DND-41 (cell line): ENCODE measurements around the gene VSX1.

Experiments
- EZH2 ChIP-seq: IDR thresholded peaks from 3 replicates; pipeline ENCODE4 v1.6.1; 2012; ENCODE audit warnings: borderline replicate concordance, low read depth, mild to moderate bottlenecking, moderate library complexity, low read length, inconsistent platforms; ENCODE audit not compliant: severe bottlenecking
- TF ChIP-seq, protein P1 (sequence below): IDR thresholded peaks from 2 replicates; pipeline ENCODE4 v1.5.1; 2012; ENCODE audit warnings: borderline replicate concordance, low read length, moderate library complexity, mild to moderate bottlenecking; ENCODE audit not compliant: poor library complexity, severe bottlenecking; ENCODE audit errors: extremely low read depth

DNA sequence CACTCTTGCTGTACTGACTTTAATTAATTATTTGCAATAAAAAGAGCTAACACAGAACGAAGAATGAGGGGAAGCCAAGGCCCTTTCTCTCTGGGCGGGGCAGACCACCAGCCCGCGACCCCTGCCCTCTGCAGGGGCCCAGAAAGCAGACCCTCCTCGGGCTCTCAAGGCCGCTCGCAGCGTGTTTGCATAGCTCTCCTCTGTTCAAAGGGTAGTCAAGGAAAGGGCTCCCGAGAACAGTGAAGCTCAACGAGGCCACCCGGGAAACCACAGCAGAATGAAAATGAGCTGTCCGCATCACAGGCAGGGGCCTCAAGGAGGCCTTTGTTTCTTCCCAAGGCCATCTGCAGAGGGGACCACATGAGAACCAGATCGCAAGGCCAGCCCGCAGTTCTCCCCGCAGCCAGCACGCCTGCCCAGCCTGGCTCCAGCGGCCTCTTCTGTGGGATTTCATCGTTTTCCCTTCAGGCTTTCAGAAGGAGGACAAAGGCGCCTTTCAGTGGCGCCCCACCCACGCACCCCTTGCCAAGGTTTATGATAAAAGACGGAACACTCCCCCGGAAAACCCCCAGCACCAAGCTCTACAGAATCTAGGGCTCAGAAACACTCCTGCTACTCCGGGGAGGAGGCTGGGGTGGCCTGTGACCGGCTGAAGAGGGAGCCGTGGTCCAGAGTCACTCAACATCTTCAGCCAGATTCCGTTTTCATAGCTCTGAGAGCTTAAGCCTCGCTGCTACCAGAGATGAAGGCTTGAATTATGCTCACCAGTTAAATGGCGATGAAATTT is 49.3 kb downstream of the VSX1 start:
- no peak for TF ChIP-seq EZH2
- TF ChIP-seq, protein P1, sequence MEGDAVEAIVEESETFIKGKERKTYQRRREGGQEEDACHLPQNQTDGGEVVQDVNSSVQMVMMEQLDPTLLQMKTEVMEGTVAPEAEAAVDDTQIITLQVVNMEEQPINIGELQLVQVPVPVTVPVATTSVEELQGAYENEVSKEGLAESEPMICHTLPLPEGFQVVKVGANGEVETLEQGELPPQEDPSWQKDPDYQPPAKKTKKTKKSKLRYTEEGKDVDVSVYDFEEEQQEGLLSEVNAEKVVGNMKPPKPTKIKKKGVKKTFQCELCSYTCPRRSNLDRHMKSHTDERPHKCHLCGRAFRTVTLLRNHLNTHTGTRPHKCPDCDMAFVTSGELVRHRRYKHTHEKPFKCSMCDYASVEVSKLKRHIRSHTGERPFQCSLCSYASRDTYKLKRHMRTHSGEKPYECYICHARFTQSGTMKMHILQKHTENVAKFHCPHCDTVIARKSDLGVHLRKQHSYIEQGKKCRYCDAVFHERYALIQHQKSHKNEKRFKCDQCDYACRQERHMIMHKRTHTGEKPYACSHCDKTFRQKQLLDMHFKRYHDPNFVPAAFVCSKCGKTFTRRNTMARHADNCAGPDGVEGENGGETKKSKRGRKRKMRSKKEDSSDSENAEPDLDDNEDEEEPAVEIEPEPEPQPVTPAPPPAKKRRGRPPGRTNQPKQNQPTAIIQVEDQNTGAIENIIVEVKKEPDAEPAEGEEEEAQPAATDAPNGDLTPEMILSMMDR = no peak
